ENCODE results near the gene FRMPD2.

GRCh38 chr10:48290286-48290685, 15.8 kb upstream of the FRMPD2 start:
- TF ChIP-seq CTCF (IDR thresholded peaks at IDR 0.05 in 4 of 5, conservative IDR thresholded peaks at IDR 0.05 in 1 of 5) = no peak
- no peak for TF ChIP-seq POLR2A (IDR thresholded peaks at IDR 0.05)
